GM12878 (cell line): ENCODE measurements around the gene WTAP. TPM values are rescaled to one million over a fixed set of nuclear protein-coding genes. Genes with fewer than 3 reads are reported as not detected.

Experiments
- ATAC-seq: fragments of 200-7000 bp; cut with Tn5 transposase; 3 replicates; pipeline ENCODE4 v1.9.1; 2020; ENCODE audit warnings: mild to moderate bottlenecking, moderate library complexity
- BruUV-seq: library from RNA; stranded (reverse); fragments of 400-500 nt; replicated peaks from 2 replicates; lab custom pipeline; 2021; lab: Mats Ljungman, UMichigan
- CTCF ChIA-PET: fragments of 300-600 bp; sonication (Branson Sonifier 250); formaldehyde crosslinking; extraction: SDS; loops from one replicate; lab custom pipeline; 2021; ENCODE audit warnings: inconsistent platforms; lab: Yijun Ruan, JAX
- POLR2A ChIA-PET: fragments of 350-600 bp; formaldehyde crosslinking; extraction: SDS; loops from one replicate; lab custom pipeline; 2021; ENCODE audit warnings: inconsistent platforms; lab: Charles Lee
- RAD21 ChIA-PET: fragments of 300-600 bp; sonication (Branson Sonifier 250); formaldehyde crosslinking; loops from one replicate; lab custom pipeline; 2023; ENCODE audit warnings: antibody characterized with exemption; ENCODE audit not compliant: unreplicated experiment; lab: Charles Lee
- SMC1A ChIA-PET: fragments of 300-600 bp; sonication (Branson Sonifier 250); formaldehyde crosslinking; loops from one replicate; lab custom pipeline; 2023; ENCODE audit not compliant: unreplicated experiment, uncharacterized antibody; lab: Charles Lee
- DNase-seq: peaks from one replicate; pipeline ENCODE4 v3.0.0-alpha.2; 2011; ENCODE audit warnings: low read depth, low spot score
- FAIRE-seq: peaks from 3 replicates; lab custom pipeline; 2011; peaks lifted over from hg19 to GRCh38; lab: Jason Lieb, UNC
- H2AFZ ChIP-seq: 2 replicates; pipeline ENCODE4 v1.6.0; 2011; ENCODE audit warnings: low read depth, low read length, control low read depth; ENCODE audit not compliant: control insufficient read depth
- H3K27ac ChIP-seq: 2 replicates; pipeline ENCODE4 v1.5.1; 2011; ENCODE audit warnings: control low read depth; ENCODE audit not compliant: control insufficient read depth, insufficient read depth
- H3K27me3 ChIP-seq, 2 experiments: replicated peaks in 1 of 2; 2 replicates each; pipeline versions ENCODE4 v1.6.0 to v1.6.1; 2011; ENCODE audit warnings: low read length in 1 of 2; ENCODE audit not compliant: control insufficient read depth in 2 of 2, insufficient read depth in 2 of 2
- H3K36me3 ChIP-seq, 2 experiments: 2 replicates each; pipeline ENCODE4 v1.5.1; 2011; ENCODE audit warnings: low read length in 1 of 2; ENCODE audit not compliant: control insufficient read depth in 2 of 2, insufficient read depth in 2 of 2
- H3K4me1 ChIP-seq: 2 replicates; pipeline ENCODE4 v1.6.1; 2011; ENCODE audit warnings: mild to moderate bottlenecking, low read length, moderate library complexity, mixed read lengths; ENCODE audit not compliant: control insufficient read depth, insufficient read depth
- H3K4me2 ChIP-seq: 2 replicates; pipeline ENCODE4 v1.6.0; 2011; ENCODE audit warnings: control low read depth; ENCODE audit not compliant: control insufficient read depth, insufficient read depth
- H3K4me3 ChIP-seq: fragments of 200-600 bp; sonication (generic); 2 replicates; pipeline ENCODE4 v1.5.1; 2016
- H3K79me2 ChIP-seq: 2 replicates; pipeline ENCODE4 v1.6.0; 2011; ENCODE audit warnings: low read length; ENCODE audit not compliant: control insufficient read depth, insufficient read depth
- H3K9ac ChIP-seq: 2 replicates; pipeline ENCODE4 v1.8.0; 2011; ENCODE audit warnings: low read length, control low read depth, mixed read lengths; ENCODE audit not compliant: control insufficient read depth, insufficient read depth
- H3K9me3 ChIP-seq: replicated peaks from 3 replicates; pipeline ENCODE4 v1.5.1; 2011; ENCODE audit warnings: mild to moderate bottlenecking, low read length; ENCODE audit not compliant: control insufficient read depth, insufficient read depth
- H4K20me1 ChIP-seq: 2 replicates; pipeline ENCODE4 v1.6.0; 2011; ENCODE audit not compliant: control insufficient read depth, insufficient read depth
- BACH1 ChIP-seq: fragments of 450-650 bp; IDR thresholded peaks from 2 replicates; pipeline ENCODE4 v1.6.1; 2017; ENCODE audit warnings: mild to moderate bottlenecking, borderline replicate concordance
- E2F8 ChIP-seq: fragments of 450-650 bp; IDR thresholded peaks from 2 replicates; pipeline ENCODE4 v1.6.1; 2018; ENCODE audit warnings: mild to moderate bottlenecking, low read depth, moderate library complexity; ENCODE audit not compliant: partially characterized antibody
- EGR1 ChIP-seq, 2 experiments: IDR thresholded peaks; 1 replicate in 1 of 2; 2 replicates in 1 of 2; pipeline ENCODE4 v1.6.1; 2011 to 2012; ENCODE audit warnings: low read depth in 2 of 2, low read length in 2 of 2, borderline replicate concordance in 1 of 2, mild to moderate bottlenecking in 1 of 2, moderate library complexity in 1 of 2
- EZH2 ChIP-seq: IDR thresholded peaks from 2 replicates; pipeline ENCODE4 v1.6.1; 2012; ENCODE audit warnings: low read depth, mild to moderate bottlenecking, control low read depth, inconsistent platforms, low read length, borderline replicate concordance; ENCODE audit not compliant: control insufficient read depth
- IKZF1 ChIP-seq: fragments of 450-650 bp; conservative IDR thresholded peaks from 2 replicates; pipeline ENCODE4 v1.6.1; 2017; ENCODE audit warnings: antibody characterized with exemption, mild to moderate bottlenecking
- IKZF2 ChIP-seq, 2 experiments: fragments of 450-650 bp; IDR thresholded peaks; 2 replicates each; pipeline ENCODE4 v1.6.1; 2017; ENCODE audit warnings: mild to moderate bottlenecking in 2 of 2, moderate library complexity in 2 of 2
- LARP7 ChIP-seq: fragments of 450-650 bp; IDR thresholded peaks from 2 replicates; pipeline ENCODE4 v1.6.1; 2017; ENCODE audit warnings: mild to moderate bottlenecking
- MYC ChIP-seq: IDR thresholded peaks from 2 replicates; pipeline ENCODE4 v1.6.1; 2011; ENCODE audit warnings: mild to moderate bottlenecking, low read length, moderate library complexity, inconsistent platforms; ENCODE audit not compliant: insufficient read depth, insufficient replicate concordance, insufficient read length, severe bottlenecking
- NR2C2 ChIP-seq: IDR thresholded peaks from 2 replicates; pipeline ENCODE4 v1.6.1; 2011; ENCODE audit warnings: borderline replicate concordance, low read depth; ENCODE audit not compliant: control insufficient read depth, insufficient read length
- POLR2A ChIP-seq: IDR thresholded peaks from 2 replicates; pipeline ENCODE4 v1.6.1; 2011; ENCODE audit warnings: low read depth, mild to moderate bottlenecking, low read length
- POLR2AphosphoS5 ChIP-seq: IDR thresholded peaks from 2 replicates; pipeline ENCODE4 v1.6.1; 2011; ENCODE audit warnings: mild to moderate bottlenecking, low read length, inconsistent platforms
- SMC3 ChIP-seq: IDR thresholded peaks from 2 replicates; pipeline ENCODE4 v1.6.1; 2011; ENCODE audit warnings: low read length, improper control_type of control experiment, borderline replicate concordance
- SREBF1 ChIP-seq: IDR thresholded peaks from 2 replicates; pipeline ENCODE4 v1.6.1; 2012; ENCODE audit warnings: mild to moderate bottlenecking, low read length
- STAT3 ChIP-seq: IDR thresholded peaks from 2 replicates; pipeline ENCODE4 v1.6.1; 2011; ENCODE audit warnings: low read depth, low read length, improper control_type of control experiment
- USF1 ChIP-seq: IDR thresholded peaks from 2 replicates; pipeline ENCODE4 v1.6.1; 2011; ENCODE audit warnings: borderline replicate concordance, low read depth, mild to moderate bottlenecking, moderate library complexity, mixed read lengths, low read length; ENCODE audit not compliant: insufficient read depth; ENCODE audit errors: extremely low read length
- ZNF207 ChIP-seq: fragments of 450-650 bp; IDR thresholded peaks from 2 replicates; pipeline ENCODE4 v1.6.1; 2014; ENCODE audit warnings: antibody characterized with exemption, mild to moderate bottlenecking, borderline replicate concordance
- ZSCAN29 ChIP-seq: fragments of 450-650 bp; IDR thresholded peaks from 2 replicates; pipeline ENCODE4 v1.6.1; 2017; ENCODE audit warnings: mild to moderate bottlenecking, moderate library complexity
- WGBS: methylation state at CpG from one replicate; pipeline ENCODE4 v1.1.6; 2016; ENCODE audit warnings: low lambda C conversion rate; ENCODE audit not compliant: insufficient replicate concordance, insufficient coverage; ENCODE audit errors: missing lambda C conversion rate; 5-methylcytosine and 5-hydroxymethylcytosine counted together
- in situ Hi-C: fragments of 300-500 bp; cut with MboI; formaldehyde crosslinking; loops from 9 replicates; pipeline ENCODE4 v1.14.3; 2018; ENCODE audit warnings: mixed read lengths
- intact Hi-C: fragments of 100-400 bp; cut with micrococcal nuclease; formaldehyde crosslinking; loops from one replicate; pipeline ENCODE4 v1.14.2; 2022; ENCODE audit not compliant: unreplicated experiment
- polyA plus RNA-seq, 11 experiments: library from polyadenylated mRNA; depleted of rRNA in 4 of 11; unstranded in 6 of 11; stranded (reverse) in 5 of 11; fragments of >200 nt; fragmentation: Nextera tagmentation in 4 of 11; fragmentation: Illumina TruSeq in 1 of 11; extraction: Ambion mirVana in 4 of 11; extraction: Trizol in 1 of 11; gene quantifications; 1 replicate in 1 of 11; 2 replicates in 10 of 11; pipeline versions ENCODE4 v1.2.1 to v1.2.3, GENCODE V29; 2011 to 2016; ENCODE audit warnings: inconsistent platforms in 2 of 11, missing spikeins in 2 of 11, low read depth in 1 of 11
- total RNA-seq, 4 experiments: library from RNA; depleted of rRNA in 3 of 4; stranded (reverse); fragments of >200 nt in 3 of 4; fragmentation: Illumina TruSeq in 1 of 4; extraction: Trizol in 1 of 4; gene quantifications; 2 replicates each; pipeline versions ENCODE4 v1.2.1 to v1.2.3, GENCODE V29; 2013 to 2021

Gene WTAP
- total and polyA plus RNA-seq, 10 of the 15 experiments (the other 5 are each of a cell fraction or from before 2014, with no cell fraction given), result 38.7 to 132 (median 83.1) TPM

DNA sequence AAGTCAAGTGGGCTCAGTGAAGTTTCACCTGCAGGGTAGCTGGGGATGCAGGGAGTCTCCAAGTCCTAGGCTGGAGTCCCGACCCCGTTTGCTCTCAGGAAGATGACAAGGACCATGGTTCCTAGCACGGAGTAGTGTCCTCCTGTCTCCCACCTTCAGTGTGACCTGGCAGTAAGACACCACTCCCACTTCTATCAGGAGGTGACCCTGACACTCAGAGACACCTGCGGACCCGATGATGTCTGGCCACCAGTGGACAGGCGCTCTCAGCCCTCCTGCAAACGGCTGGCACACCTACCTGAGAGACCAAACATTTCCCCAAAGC is 35.4 kb upstream of the WTAP start (continued):
- no peak for TF ChIP-seq ZNF207
- TF ChIP-seq BACH1, result no peak
- TF ChIP-seq IKZF2 (IDR thresholded peaks at IDR 0.05), result no peak
- TF ChIP-seq SMC3, result no peak
- TF ChIP-seq EGR1 (IDR thresholded peaks at IDR 0.05; ENCODE audit: borderline replicate concordance in 1 of 2, low read depth in 2 of 2, low read length in 2 of 2), result no peak
- no peak for TF ChIP-seq POLR2A

- peak overlapping the region; percentile 61 for H3K9ac ChIP-seq
- no peaks in the 10 kb centered on the region for H3K27me3 ChIP-seq
- ChIA-PET RAD21 (interaction anchor here (1.1 to 3.2 kb wide), 10 partner anchors 28 to 248 kb away, joined by 3 to 13 read pairs (median 5); partner anchors contain the start of genes MRPL18, TCP1 and WTAP), SMC1A (interaction anchor here (0.6 to 3.4 kb wide), 17 partner anchors 11 to 1302 kb away, joined by 3 to 18 read pairs (median 5); partner anchors contain the start of genes TCP1 and WTAP), CTCF (interaction anchor here (0.7 to 5.8 kb wide), 17 partner anchors 24 to 250 kb away, joined by 3 to 46 read pairs (median 4); partner anchors contain the start of genes ACAT2, MRPL18, TCP1 and WTAP), POLR2A (interaction anchor here (0.5 to 3.3 kb wide), 4 partner anchors 34 to 98 kb away, joined by 3 to 16 read pairs (median 6); partner anchors contain the start of genes MRPL18 and WTAP)
- H3K4me2 ChIP-seq, result peak overlapping the region; percentile 82
- H3K79me2 ChIP-seq, result peaks cover 23% of the 10 kb centered on the region
- H3K27ac ChIP-seq, result peak overlapping the region; percentile 88
- in situ Hi-C loops, result no loop called here
- intact Hi-C loops, result loop anchor here (2.0 to 10.0 kb wide), 5 partner anchors 34 to 412 kb away; partner anchors contain the start of genes ACAT2, TCP1 and WTAP
- H3K4me3 ChIP-seq, result peak overlapping the region; percentile 66
- peak overlapping the region; percentile 97 for H2AFZ ChIP-seq
- WGBS, result 1% methylated on average over 61 of the region's 66 CpGs
- no TSS peak for BruUV-seq
- H3K36me3 ChIP-seq, result no peaks in the 10 kb centered on the region; a peak in 1 of 4 replicates
- ATAC-seq (peak; percentile 72), FAIRE-seq (peak; percentile 79), DNase-seq (no peak)
- H4K20me1 ChIP-seq, result no peaks in the 10 kb centered on the region
- no peaks in the 10 kb centered on the region for H3K9me3 ChIP-seq
- H3K4me1 ChIP-seq, result peaks cover 10% of the 10 kb centered on the region
- TF ChIP-seq USF1 (no peak), STAT3 (no peak), IKZF1 (peak; percentile 57; the same call in 1 of the 2 replicates), MYC (peak; percentile 35), EZH2 (no peak), POLR2A (no peak), E2F8 (no peak), SREBF1 (no peak), ZSCAN29 (peak; percentile 98), LARP7 (peak; percentile 82), POLR2AphosphoS5 (no peak), NR2C2 (no peak)
Observed at GRCh38 chr6:159692303-159693127, 34.8 kb upstream of the WTAP start.
